Loucy (cell line): Measurements from ENCODE around the gene SLC17A8.

Source experiments
- EZH2phosphoT487 ChIP-seq: fragments of 200-600 bp; IDR thresholded peaks from 2 replicates; pipeline ENCODE4 v1.6.1; 2018; ENCODE audit warnings: antibody characterized with exemption, mild to moderate bottlenecking, moderate library complexity, borderline replicate concordance
- TF ChIP-seq, protein P1 (sequence below): fragments of 200-600 bp; sonication (generic); conservative IDR thresholded peaks from 2 replicates; pipeline ENCODE4 v1.5.1; 2014; ENCODE audit warnings: mild to moderate bottlenecking, antibody characterized with exemption, low read length

DNA sequence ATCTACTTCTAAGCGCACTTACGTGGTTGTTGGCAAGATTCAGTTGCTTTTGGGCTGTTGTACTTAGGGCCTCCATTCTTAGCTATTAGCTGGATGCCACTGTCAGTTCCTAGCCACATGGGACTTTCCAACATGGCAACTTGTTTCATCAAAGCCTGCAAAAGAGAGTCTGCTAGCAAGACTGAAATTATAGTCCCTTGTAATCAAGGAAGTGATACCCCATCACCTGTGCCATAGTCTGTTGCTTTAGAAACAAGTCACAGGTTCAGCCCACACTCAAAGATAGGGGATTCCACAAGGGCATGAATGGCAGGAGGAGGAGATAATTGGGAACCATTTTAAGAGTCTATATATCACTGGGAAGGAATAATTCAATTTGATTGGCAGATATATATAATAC lies 27.1 kb upstream of the SLC17A8 start:
- TF ChIP-seq, protein P1, sequence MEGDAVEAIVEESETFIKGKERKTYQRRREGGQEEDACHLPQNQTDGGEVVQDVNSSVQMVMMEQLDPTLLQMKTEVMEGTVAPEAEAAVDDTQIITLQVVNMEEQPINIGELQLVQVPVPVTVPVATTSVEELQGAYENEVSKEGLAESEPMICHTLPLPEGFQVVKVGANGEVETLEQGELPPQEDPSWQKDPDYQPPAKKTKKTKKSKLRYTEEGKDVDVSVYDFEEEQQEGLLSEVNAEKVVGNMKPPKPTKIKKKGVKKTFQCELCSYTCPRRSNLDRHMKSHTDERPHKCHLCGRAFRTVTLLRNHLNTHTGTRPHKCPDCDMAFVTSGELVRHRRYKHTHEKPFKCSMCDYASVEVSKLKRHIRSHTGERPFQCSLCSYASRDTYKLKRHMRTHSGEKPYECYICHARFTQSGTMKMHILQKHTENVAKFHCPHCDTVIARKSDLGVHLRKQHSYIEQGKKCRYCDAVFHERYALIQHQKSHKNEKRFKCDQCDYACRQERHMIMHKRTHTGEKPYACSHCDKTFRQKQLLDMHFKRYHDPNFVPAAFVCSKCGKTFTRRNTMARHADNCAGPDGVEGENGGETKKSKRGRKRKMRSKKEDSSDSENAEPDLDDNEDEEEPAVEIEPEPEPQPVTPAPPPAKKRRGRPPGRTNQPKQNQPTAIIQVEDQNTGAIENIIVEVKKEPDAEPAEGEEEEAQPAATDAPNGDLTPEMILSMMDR = no peak
- no peak for TF ChIP-seq EZH2phosphoT487
